ENCODE results near the gene EPB41L4B.

Gene EPB41L4B

DNA sequence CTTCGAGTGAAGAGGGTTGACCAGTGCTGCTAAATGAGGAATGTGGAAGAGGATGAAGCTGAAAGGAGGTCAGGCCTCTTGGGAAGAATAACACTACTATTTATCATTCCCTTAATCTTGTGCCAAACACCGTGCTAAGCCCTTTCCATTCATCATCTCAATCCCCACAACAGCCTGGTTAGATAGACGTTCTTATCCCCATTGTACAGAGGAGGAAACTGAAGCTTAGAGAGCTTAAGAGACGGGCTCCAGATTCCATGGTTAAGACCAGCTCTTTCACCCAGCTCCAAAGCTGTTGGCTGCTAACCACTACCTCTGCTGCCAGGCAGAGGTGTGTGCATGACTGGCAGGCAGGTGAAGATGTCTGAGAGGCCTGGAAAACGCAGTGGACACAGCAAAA, 868 bp upstream of the EPB41L4B start:
- in situ Hi-C loops (cut with MboI; ENCODE audit: low sequenced_read_pairs) = no loop called here

DNA sequence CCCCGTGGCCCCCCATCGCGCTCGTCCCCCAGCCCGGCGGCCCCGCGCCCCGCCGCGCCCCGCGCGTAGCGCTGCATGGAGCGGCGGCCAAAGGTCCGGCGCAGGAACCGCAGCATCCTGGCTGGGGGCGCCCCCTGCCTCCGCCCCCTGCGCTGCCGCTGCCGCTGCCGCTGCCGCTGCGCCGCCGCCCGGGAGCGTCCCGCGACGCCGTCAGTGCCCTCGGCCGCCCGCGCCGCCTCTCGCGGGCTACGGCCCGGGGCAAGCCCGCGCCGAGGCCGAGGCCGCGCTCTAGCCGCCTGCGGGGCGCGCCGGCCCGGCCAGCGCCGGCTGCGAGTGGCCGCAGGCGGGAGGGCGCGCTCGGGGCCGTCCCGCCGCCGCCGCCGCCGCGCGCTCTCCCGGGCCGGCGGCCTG, 523 bp downstream of the EPB41L4B start:
- in situ Hi-C loops (cut with MboI; ENCODE audit: low sequenced_read_pairs) = no loop called here

DNA sequence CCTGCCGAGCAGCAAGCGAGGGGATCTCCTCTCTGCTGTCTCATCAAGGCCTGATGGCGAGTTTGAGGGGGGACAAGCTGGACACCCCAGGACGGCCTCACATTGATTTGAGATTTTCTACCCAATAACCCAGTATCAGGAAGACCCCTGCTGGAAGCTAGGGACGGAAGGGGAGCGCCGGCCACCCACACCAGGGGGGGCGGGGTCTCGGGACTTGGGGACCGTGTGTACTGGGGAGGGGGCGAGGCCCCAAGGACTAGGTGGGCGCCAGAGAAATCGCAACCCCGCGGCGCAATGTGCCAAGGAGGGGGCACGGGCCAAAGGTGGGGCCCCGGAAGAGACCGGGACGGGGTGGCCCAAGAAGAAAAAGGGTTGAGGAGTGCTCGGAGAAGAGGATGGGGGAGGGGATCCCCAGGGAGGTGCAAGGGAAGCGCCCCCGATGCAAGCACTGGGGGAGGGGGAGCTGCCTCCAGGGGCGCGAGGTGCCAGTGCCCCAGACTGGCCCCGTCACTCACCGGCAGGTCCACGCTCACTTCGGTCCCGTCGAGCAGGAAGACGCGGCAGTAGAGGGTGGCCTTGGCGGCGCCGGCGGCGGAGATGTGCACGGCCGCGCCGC, 1.1 kb downstream of the EPB41L4B start:
- in situ Hi-C loops (cut with MboI; ENCODE audit: low sequenced_read_pairs) = no loop called here

DNA sequence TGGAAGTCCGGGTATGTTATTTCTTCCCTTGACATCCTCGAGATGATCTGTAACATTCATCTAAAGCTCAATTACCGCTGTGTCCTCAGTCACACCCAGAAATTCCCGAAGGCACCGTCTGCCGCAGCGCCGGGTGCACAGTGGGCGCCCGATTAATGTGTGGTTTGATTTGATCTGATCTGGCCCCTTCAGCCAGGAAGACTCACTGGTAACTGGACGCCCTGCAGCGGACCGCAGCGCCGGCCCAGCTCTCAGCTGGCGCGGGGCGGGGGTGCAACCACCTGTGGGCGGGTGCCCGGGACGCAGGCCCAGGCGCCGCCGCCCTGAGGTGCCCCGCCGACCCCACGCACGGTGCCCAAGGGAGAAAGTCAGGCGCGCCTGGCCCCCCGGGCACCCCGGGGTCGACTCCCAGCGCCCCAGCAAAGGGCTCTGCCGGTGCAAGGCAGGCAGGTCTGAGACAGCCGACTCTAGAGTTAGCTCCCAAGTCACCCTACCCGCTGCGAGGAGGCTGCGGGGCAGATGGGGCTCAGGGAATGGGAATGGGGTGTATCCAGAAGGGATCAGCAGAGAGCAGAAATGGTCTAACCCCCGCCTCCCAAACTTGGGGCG, 1.7 kb downstream of the EPB41L4B start:
- in situ Hi-C loops (cut with MboI; ENCODE audit: low sequenced_read_pairs) = no loop called here

DNA sequence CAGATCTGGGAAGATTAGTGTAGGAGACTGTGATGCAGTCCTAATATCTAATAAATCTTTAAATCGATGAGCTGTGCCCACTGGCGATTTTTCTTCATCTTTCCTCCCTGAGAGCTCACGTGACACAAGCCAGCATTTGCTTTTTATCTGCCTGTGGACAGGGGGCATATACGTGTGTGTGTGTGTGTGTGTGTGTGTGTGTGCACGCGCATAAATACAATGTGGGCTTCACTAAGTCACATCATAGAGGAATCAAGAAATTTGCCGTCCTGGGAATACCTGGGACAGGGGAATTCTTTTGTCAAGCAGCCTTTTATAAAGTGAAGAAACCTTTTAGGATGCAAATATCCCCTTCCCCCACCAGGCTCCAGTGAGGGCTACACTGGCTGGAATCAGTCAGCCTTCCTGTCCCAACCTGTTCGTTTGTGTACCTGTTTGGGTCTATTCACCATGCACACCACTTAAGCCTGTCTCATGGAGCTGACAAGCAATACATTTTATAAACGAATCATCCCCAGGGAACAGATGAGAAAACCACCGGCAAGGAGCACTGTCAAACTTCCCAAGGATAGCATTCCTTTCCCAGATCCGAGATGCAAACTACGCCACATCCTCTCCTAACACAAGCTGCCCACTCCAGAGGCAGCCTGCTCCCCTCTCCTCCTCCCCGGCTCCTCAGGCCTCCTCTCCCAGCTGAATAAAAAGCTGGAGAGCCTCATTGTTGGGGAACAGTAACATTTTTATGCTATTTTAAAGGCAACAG, 2.7 kb downstream of the EPB41L4B start:
- in situ Hi-C loops (cut with MboI; ENCODE audit: low sequenced_read_pairs) = no loop called here

DNA sequence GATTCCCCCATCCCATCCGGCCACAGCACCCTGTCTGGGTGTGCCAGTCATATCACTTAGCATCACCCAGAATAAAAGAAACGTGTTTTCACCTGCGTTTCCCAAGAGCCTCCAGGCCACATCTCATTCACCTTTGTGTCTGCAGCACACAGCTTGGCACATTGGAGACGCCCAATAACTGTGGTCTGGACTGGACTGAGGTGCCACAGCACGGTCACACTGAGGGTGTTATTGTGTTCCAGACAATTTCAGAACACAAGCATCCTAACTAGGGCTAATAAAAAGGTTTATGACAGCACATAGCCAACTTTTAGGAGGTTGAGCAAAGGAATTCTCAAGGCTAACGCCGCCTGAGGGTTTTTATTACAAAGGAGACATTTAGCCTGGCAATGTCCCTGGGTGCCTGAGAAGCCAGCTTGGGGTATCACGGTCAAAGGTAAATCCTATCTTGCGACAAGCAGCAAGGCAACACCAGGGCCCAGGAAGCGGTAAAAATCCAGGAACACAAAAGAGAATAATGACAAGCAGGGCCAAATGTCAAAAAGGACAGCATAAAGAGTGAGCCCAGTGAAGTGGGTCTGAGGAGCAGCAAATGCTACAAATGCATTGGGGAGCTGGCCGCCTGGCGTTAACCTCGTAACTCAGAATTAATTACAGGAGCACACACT, 3.4 kb downstream of the EPB41L4B start:
- in situ Hi-C loops (cut with MboI; ENCODE audit: low sequenced_read_pairs) = no loop called here

DNA sequence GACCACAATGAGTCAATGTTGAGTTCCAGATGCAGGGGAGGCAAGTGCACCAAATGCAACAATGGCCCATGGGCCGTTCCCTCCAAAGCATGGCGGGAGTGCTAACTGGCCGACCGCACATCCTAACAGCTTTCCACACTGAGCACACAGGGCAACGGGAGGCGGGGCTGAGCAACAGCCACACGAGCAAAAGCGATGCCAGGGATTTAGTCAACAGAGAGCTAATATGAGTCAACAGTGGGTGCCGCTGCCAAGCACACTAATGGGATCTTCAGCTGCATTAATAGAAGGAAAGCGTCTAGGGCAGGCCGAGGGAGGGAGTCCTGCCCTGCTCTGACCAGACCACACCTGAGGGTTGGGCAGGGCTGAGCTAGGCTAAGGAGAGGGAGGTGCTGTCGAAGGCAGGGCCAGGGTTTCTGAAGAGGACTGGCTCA, 4.6 kb downstream of the EPB41L4B start:
- in situ Hi-C loops (cut with MboI; ENCODE audit: low sequenced_read_pairs) = no loop called here

DNA sequence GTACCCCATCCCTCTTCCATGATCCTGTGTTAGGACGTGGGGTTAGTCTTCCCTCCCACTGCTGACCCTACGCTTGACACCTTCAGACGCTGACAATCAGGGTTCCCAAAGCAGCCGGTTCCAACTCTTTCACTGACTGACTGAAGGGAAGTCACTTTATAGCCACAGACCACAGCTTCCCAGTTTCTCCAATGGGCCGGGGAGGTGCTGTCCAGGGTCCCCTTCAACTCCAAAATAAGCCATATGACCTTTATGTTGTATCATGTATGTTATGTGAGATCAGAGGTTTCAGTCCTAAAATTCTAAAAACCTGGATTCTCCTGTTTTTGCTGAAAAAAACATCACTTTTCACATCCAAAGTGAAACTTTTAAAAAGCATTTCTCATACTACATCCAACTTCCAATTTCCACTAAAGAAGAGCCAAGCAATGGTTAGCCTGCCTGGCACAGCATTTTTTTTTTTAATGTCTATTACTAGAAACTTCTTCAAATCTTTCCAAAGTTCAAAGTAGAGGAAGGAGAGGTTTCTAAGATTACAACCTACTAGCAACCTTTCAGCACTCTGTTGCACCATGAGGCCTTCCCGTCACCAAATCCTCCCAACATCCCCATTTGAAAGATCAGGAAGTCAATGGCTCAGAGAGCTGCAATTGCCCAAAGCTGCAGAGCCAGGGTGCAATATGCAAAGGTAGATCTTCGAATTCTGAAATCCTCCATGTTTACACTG, 5.2 kb downstream of the EPB41L4B start:
- in situ Hi-C loops (cut with MboI; ENCODE audit: low sequenced_read_pairs) = no loop called here

DNA sequence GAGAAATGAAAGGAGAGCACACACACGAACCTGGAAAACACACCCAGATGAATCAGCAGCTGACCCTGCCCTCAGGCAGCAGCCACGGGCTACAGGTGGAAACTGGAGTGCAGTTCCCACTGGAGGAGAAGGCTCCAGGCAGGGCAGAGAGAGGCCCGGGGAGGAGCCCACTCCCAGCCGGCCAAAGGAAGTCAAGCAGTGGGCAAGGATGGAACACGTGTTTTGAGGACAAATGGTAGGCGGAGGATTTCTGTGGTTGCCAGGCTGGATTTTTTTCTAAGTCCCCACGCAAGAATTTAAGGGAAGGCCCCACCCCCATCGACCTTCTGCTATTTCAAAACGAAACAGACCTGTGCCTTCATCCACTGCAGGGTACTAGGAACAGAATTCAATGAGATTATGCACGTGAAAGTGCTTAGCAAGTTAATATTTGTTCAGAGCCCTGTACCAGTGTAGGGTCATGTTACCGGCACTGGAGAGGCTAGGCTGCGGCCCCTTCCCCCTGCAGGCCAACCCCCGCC, 6.8 kb downstream of the EPB41L4B start:
- in situ Hi-C loops (cut with MboI; ENCODE audit: low sequenced_read_pairs) = no loop called here

DNA sequence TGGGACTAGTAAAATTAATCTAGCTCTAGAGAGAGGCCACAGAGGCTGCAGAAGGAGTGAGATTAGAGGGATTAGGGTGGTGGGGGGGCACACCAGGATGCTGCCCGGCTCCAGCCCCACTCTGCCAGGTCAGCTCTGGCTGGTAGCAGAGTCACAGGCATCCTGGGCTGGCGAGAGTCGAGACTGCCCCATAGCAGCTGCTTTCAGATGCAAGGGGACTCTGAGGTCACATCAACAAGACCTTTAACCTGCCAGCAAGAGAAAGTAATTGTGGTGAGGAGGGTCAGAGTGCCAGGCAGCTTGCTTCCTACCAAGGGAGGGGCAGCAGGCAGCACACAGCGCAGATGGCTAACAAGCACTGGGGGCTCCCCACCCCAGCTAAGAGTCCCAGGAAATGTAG, 7.5 kb downstream of the EPB41L4B start:
- in situ Hi-C loops (cut with MboI; ENCODE audit: low sequenced_read_pairs) = no loop called here

DNA sequence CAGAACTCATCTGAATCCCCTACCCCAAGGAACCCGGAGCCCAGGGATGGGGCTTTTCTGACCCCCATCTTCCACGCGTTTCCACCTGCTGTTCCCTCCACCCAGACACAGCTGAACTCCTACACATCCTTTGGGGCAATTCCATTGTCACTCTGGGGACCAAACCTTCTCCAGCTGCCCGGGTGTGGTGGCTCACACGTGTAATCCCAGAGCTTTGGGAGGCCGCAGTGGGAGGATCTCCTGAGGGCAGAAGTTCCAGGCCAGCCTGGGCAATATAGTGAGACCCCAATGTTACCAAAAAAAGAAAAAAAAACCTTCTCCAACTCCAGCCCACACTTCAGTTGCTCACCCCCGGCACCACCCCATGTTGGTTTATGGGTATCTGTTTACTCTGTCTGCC, 8.1 kb downstream of the EPB41L4B start:
- in situ Hi-C loops (cut with MboI; ENCODE audit: low sequenced_read_pairs) = no loop called here

DNA sequence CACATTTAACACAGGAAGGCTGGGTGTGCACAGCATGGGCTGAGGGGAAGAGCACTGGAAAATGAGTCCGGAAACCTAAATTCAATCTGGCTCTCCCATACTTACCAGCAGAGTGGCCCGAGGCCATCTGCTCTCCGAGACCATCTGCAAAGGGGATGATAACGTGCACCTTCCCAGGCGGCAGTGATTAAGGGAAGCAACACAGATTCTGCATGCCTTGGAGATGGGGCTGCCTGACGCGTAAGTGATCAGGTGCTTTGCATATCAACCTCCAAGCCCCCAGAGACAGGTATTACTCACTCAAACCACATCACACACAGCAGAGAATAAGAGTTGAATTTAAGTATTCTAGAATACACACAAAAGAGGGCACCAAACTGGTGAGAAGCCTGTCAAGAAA, 9.1 kb downstream of the EPB41L4B start:
- in situ Hi-C loops (cut with MboI; ENCODE audit: low sequenced_read_pairs) = no loop called here

DNA sequence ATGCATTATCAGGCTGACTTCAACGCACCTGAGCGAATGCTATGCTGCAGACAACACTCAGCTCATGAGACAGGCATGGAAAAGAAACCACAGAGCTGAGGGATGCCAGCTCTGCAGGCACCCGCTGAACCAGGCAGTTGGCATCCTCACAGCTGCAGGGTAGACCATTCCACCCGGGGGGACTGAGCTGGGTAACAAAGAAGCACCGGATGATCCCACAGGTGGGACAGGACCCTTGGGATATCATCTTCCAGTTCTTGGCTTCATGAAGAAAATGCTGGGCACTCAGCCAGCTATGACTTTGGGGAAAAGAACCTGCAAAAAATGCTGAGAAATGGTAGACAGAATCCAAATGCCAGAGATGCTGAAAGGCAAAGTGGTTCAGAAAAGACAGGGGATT, 9.6 kb downstream of the EPB41L4B start:
- in situ Hi-C loops (cut with MboI; ENCODE audit: low sequenced_read_pairs) = no loop called here

DNA sequence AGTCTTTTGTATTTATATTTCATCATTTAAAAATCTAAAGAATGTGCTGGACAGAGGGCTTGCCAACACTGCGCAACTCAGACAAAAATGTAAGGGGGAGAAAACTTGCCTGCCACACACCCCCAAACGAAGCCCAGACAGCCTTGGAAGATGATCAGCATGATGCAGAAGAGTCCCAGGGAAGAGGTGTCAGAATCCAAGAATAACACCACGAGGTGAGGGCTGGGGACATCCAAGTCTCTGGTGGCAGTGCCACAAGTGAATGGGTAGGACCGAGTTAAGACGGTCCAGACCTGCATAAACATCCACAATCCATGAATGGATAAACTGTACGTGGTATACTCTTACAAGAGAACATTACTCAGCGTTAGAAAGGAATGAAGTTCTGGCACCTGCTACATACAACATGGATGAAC, 10.4 kb downstream of the EPB41L4B start:
- in situ Hi-C loops (cut with MboI; ENCODE audit: low sequenced_read_pairs) = no loop called here

DNA sequence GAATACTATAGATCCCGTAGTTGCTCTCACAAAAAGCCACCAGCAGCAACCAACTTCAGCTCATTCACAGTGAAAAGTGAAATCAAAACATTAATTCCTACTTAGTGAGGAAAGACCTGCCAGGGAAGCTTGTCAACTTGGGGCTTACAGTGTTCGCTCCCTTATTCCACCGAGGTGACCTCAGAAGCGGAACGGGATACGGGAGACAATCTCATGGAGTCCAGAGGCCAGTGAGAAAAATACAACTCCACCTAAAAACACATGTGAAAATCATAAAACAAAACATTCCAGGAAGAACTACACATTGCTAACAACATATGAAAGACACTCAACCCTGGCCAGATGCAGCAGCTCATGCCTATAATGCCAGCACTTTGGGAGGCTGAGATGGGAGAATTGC, 11.6 kb downstream of the EPB41L4B start:
- in situ Hi-C loops (cut with MboI; ENCODE audit: low sequenced_read_pairs) = no loop called here

DNA sequence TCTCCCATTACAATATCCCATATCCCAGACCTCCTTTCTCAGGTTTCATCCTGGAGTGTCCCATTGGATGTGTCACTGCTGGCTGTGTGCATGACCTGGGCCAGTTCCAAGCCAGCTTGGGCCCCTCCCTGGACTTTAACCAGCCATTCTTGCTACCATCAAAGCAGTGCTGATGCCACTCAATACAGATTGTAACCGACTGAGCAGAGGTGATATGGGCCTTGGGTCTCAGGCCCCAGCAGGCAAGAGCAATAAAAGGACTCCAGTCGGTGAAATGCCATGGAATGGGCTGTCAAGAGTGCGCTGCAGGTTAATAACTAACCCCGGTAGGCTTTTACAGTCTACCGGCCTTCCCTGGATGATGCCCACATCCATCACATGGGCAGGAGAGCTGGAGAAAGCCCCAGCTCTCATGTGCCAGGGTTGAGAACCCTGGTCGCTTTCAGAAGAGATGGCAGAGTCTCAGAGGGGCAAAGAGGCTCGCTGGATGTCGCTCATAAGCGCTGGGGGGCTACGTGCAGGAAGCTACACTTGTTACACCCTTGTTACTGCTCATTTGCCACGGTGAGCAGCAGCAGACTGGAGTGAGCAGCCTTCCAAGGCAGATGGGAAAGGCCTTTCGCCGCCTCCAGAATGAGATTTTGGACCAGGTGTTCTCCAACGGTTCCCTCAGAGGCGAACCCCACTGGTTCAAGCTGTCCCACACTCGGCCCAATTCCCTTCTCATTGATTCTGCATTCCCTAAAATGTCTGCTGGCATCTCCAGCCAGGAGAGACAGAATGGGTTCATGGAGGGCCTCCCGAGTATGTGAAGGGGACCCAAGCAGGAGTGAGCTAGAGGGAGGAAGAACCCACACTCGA, 13.2 kb downstream of the EPB41L4B start:
- in situ Hi-C loops (cut with MboI; ENCODE audit: low sequenced_read_pairs) = no loop called here

DNA sequence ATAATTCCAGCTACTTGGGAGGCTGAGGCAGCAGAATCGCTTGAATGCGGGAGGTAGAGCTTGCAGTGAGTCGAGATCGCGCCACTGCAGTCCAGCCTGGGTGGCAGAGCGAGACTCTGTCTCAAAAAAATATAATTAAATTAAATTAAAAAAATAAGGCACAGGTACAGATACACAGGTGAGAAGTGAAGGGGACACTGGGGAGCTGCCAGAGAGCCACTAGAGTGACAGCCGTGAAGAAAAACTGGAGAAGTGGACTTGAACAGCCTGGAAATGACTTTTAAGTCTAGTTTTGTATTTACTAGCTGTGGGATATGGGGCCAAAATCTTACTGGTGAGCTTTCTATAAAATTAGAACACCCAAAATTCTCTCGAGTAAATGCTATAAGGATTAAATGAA, 15.1 kb downstream of the EPB41L4B start:
- in situ Hi-C loops (cut with MboI; ENCODE audit: low sequenced_read_pairs) = no loop called here

DNA sequence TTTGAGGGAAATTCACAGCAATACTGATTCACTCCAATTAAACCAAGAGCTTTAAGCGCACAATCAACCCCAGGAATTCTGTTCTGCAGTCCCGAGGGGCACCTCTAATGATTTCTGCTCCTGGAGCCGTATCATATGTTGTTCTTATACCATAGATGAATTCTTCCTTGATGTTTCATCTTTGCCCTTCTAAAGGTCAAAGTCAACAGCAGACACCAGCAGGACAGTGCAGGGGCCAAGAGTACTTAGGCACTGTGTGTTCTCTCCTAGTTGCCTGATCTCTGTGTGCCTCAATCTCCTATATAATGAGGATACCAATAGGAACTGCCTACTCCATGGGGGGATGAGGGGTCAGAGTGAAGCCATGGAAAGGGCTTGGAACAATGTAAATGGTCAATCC, 16.5 kb downstream of the EPB41L4B start:
- in situ Hi-C loops (cut with MboI; ENCODE audit: low sequenced_read_pairs) = no loop called here

DNA sequence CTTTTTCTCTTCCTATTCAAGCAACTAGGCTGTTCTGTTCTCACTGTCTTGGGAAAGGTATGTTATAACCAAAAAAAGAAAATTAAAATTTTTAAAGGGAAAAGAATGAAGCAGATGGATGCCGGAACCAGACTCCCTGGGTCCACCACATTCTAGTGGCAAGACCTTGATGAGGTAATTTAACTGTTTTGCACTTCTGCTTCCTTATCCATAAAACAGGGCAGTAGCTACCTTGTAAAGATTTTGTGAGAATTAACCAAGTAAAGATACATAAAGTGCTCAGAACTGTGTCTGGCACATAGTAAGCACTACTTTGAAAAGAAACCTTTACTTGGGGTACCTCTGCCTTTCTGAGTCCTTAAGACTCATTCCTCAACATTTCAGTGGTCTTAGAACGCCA, 17.0 kb downstream of the EPB41L4B start:
- in situ Hi-C loops (cut with MboI; ENCODE audit: low sequenced_read_pairs) = no loop called here

DNA sequence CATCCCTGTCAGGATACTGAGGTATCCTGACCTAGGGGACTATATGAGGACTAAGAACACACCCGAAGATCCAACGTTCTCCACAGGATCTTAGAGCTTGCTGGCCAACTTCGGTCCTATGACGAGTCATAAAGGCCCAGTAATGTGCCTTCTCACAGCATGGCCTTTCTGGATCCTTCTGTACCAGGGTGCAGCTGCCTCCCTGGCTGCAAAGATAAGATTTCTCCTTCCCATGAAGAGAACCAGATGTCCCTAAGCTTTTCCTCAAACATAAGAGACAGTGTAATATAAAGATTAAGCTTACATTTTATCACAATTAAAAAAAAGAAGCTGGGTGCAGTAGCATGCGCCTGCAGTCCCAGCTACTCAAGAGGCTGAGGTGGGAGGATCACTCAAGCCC, 18.3 kb downstream of the EPB41L4B start:
- in situ Hi-C loops (cut with MboI; ENCODE audit: low sequenced_read_pairs) = no loop called here

All from hTERT RPE-1 (cell line).